Suprapubic skin (tissue), 4 donors: Measurements from ENCODE around the gene SLC45A3. TPM values are rescaled to one million over a fixed set of nuclear protein-coding genes. Genes with fewer than 3 reads are reported as not detected.

ENCODE experiments used
- DNase-seq, 2 donors: peaks; one replicate each; pipeline ENCODE4 v3.0.0-alpha.2; 2019; ENCODE audit warnings: low spot score in 2 of 2
- H3K27ac ChIP-seq: fragments of 200-600 bp; sonication (generic); one replicate; pipeline ENCODE4 v1.5.1; 2019
- H3K27me3 ChIP-seq: fragments of 200-600 bp; sonication (generic); one replicate; pipeline ENCODE4 v1.5.1; 2019
- H3K36me3 ChIP-seq: fragments of 200-600 bp; sonication (generic); one replicate; pipeline ENCODE4 v1.5.1; 2019
- H3K4me1 ChIP-seq: fragments of 200-600 bp; sonication (generic); one replicate; pipeline ENCODE4 v1.5.1; 2019
- H3K4me3 ChIP-seq: fragments of 200-600 bp; sonication (generic); one replicate; pipeline ENCODE4 v1.5.1; 2019; ENCODE audit warnings: mild to moderate bottlenecking
- H3K9me3 ChIP-seq: fragments of 200-600 bp; sonication (generic); one replicate; pipeline ENCODE4 v1.5.1; 2019
- CTCF ChIP-seq, 2 donors: fragments of 200-600 bp in 1 of 2; fragments of 450-650 bp in 1 of 2; sonication (generic) in 1 of 2; IDR thresholded peaks; one replicate each; pipeline ENCODE4 v1.5.1; 2016 to 2019; ENCODE audit warnings: antibody characterized with exemption in 2 of 2, mild to moderate bottlenecking in 1 of 2, moderate library complexity in 1 of 2
- EP300 ChIP-seq: sonication (generic); formaldehyde crosslinking; IDR thresholded peaks from one replicate; pipeline ENCODE4 v1.6.1; 2017; ENCODE audit warnings: antibody characterized with exemption
- POLR2A ChIP-seq, 2 donors: fragments of 450-650 bp; IDR thresholded peaks; one replicate each; pipeline ENCODE4 v1.6.1; 2017; ENCODE audit warnings: antibody characterized with exemption in 2 of 2, mild to moderate bottlenecking in 2 of 2, moderate library complexity in 2 of 2
- POLR2AphosphoS5 ChIP-seq, 3 donors: sonication (generic); formaldehyde crosslinking; IDR thresholded peaks; one replicate each; pipeline ENCODE4 v1.6.1; 2017; ENCODE audit warnings: antibody characterized with exemption in 3 of 3
- WGBS: methylation state at CpG from one replicate; pipeline ENCODE4 v1.1.5; 2018; 5-methylcytosine and 5-hydroxymethylcytosine counted together
- total RNA-seq, 4 donors: library from RNA; depleted of rRNA; stranded (reverse); fragments of >200 nt; gene quantifications; one replicate each; pipeline ENCODE4 v1.1.0, GENCODE V29; 2016

Gene SLC45A3
- total RNA-seq, 4 donors from 2014 or later: 1.4 to 3.3 (median 2.2) TPM

GRCh38 chr1:205619376-205619775, 60.9 kb downstream of the SLC45A3 start:
- Histone ChIP-seq H3K4me3 (no peak overlapping the region), H3K4me1 (peaks cover 4% of the 10 kb centered on the region), H3K9me3 (no peaks in the 10 kb centered on the region), H3K27me3 (no peaks in the 10 kb centered on the region), H3K36me3 (peaks cover 81% of the 10 kb centered on the region), H3K27ac (no peak overlapping the region)
- TF ChIP-seq POLR2A (IDR thresholded peaks at IDR 0.05) (no peak), POLR2AphosphoS5 (IDR thresholded peaks at IDR 0.05) (no peak), EP300 (no peak), CTCF (IDR thresholded peaks at IDR 0.05) (no peak)
- DNase-seq: no peak
- WGBS: 91% methylated on average over 3 of the region's 3 CpGs

DNA sequence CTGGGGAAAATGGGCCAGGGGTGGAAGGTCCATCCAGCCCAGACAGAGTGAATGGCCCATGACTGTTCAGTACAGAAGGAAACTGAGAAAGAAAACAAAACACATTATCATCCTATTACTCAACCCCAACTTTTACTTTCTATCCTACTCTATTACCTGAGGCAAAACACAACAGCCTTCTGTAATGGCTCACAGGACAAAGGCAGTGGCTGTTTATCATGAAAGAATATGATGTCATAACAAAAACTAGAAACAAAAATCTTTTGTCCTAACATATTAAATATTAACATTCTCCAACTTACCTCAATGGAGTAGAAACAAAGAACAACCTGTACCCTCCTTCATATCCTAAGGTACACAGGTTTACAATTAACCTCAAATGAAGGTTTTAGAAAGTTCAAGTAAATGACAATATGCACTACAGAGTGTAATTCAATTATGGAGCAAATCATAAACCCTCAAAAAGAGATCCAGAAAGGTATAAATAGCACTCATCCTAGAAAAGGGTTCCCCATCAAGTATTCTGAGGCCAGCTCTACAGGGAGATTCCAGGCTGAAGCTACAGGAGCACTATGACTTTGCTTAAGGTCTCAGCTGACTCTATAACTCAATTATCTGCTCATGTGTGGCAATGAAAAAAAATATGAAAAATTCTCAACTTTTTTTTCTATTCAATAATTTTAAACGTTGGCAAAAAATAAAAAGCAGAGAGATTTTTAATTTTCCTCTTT, 63.6 kb downstream of the SLC45A3 start:
- Histone ChIP-seq H3K9me3 (no peaks in the 10 kb centered on the region), H3K27me3 (no peaks in the 10 kb centered on the region), H3K27ac (peak overlapping the region; percentile 12), H3K4me3 (no peak overlapping the region), H3K4me1 (no peaks in the 10 kb centered on the region), H3K36me3 (peaks cover 69% of the 10 kb centered on the region)
- WGBS: 76% methylated on average over 1 of the region's 1 CpG
- no peak for TF ChIP-seq CTCF (IDR thresholded peaks at IDR 0.05)
- no peak for DNase-seq

DNA sequence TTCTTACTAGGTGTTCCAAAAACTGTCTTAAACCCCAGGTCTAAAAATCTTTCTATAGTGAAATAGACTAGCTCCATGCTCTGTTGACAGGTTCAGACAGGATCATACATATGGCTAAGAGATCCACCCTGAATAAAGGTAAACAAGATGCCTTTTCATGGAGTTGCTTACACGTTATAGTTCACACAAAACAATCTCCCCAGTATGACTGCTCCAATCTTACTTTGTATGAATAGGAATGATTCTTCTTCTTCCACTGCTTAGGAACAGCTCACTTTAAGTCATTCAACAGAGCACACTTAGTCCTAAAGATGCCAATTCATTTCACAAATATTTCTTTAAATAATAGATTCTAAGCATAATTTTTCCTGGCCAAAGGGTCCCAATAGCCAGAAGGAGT, 64.5 kb downstream of the SLC45A3 start:
- H3K36me3 ChIP-seq: peaks cover 62% of the 10 kb centered on the region
- no peaks in the 10 kb centered on the region for H3K27me3 ChIP-seq
- WGBS: 39% methylated on average over 1 of the region's 1 CpG

GRCh38 chr1:205613854-205614412, 66.4 kb downstream of the SLC45A3 start:
- Histone ChIP-seq H3K4me1 (peaks cover 22% of the 10 kb centered on the region), H3K36me3 (peaks cover 43% of the 10 kb centered on the region), H3K9me3 (no peaks in the 10 kb centered on the region), H3K4me3 (no peak overlapping the region), H3K27ac (no peak overlapping the region), H3K27me3 (no peaks in the 10 kb centered on the region)
- TF ChIP-seq EP300 (no peak), POLR2A (IDR thresholded peaks at IDR 0.05) (no peak), CTCF (IDR thresholded peaks at IDR 0.05) (no peak), POLR2AphosphoS5 (IDR thresholded peaks at IDR 0.05) (no peak)
- 86% methylated on average over 2 of the region's 2 CpGs for WGBS
- DNase-seq: no peak

More for the DNA sequence above, 64.5 kb downstream of the SLC45A3 start:
- H3K4me1 ChIP-seq: peaks cover 9% of the 10 kb centered on the region
- no peak overlapping the region for H3K4me3 ChIP-seq
- no peak for TF ChIP-seq CTCF (IDR thresholded peaks at IDR 0.05)
- no peak for TF ChIP-seq POLR2AphosphoS5 (IDR thresholded peaks at IDR 0.05)
- no peak for TF ChIP-seq EP300
- TF ChIP-seq POLR2A (IDR thresholded peaks at IDR 0.05): no peak
- no peak for DNase-seq
- H3K27ac ChIP-seq: no peak overlapping the region
- no peaks in the 10 kb centered on the region for H3K9me3 ChIP-seq

DNA sequence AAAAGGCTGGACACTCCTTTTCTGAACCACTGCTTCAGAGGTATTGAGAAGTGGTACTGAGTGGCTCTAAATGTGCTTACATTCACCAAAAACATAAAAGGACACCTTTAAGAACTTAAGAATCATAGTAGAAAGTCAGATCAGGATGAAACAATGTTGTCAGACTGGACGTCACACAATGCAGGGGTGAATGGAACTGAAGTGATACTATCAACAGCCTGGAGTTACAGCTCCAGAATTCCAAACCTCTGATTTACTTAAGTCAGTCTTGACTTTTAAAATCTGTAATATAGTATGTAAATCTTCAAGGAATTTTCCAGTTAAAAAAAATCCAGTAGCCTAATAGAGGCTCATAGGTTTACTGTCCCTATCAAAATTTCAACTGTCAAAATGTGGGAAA, 67.8 kb downstream of the SLC45A3 start:
- Histone ChIP-seq H3K9me3 (no peaks in the 10 kb centered on the region), H3K4me1 (peaks cover 22% of the 10 kb centered on the region), H3K4me3 (no peak overlapping the region), H3K36me3 (peaks cover 31% of the 10 kb centered on the region), H3K27ac (no peak overlapping the region), H3K27me3 (no peaks in the 10 kb centered on the region)
- 82% methylated on average over 1 of the region's 1 CpG for WGBS
- TF ChIP-seq CTCF (IDR thresholded peaks at IDR 0.05) (no peak), EP300 (no peak), POLR2AphosphoS5 (IDR thresholded peaks at IDR 0.05) (no peak), POLR2A (IDR thresholded peaks at IDR 0.05) (no peak)
- no peak for DNase-seq
